RWPE2 (cell line): ENCODE measurements around the gene XIST.

Source experiments
- ATAC-seq: fragments of 200-7000 bp; cut with Tn5 transposase; 3 replicates; pipeline ENCODE4 v1.9.1; 2021; ENCODE audit warnings: low read depth
- DNase-seq: peaks from one replicate; pipeline ENCODE4 v3.0.0-alpha.2; 2020; ENCODE audit warnings: low spot score
- H3K27ac ChIP-seq: fragments of 450-650 bp; 2 replicates; pipeline ENCODE4 v1.5.1; 2017; ENCODE audit warnings: mild to moderate bottlenecking; ENCODE audit not compliant: poor library complexity, severe bottlenecking
- H3K27me3 ChIP-seq: fragments of 250-450 bp; sonication (Bioruptor Pico); 2 replicates; pipeline ENCODE4 v1.5.1; 2021; ENCODE audit warnings: mild to moderate bottlenecking, moderate library complexity; ENCODE audit not compliant: insufficient read depth, poor library complexity, severe bottlenecking
- H3K36me3 ChIP-seq: fragments of 250-450 bp; sonication (Bioruptor Pico); 2 replicates; pipeline ENCODE4 v1.5.1; 2020; ENCODE audit warnings: low read depth, mild to moderate bottlenecking, moderate library complexity
- H3K4me1 ChIP-seq: fragments of 250-450 bp; sonication (Bioruptor Pico); 2 replicates; pipeline ENCODE4 v1.5.1; 2021; ENCODE audit warnings: mild to moderate bottlenecking, moderate library complexity; ENCODE audit not compliant: insufficient read depth, poor library complexity, severe bottlenecking
- H3K4me3 ChIP-seq: fragments of 250-450 bp; sonication (Bioruptor Pico); 2 replicates; pipeline ENCODE4 v1.5.1; 2021; ENCODE audit warnings: mild to moderate bottlenecking, moderate library complexity; ENCODE audit not compliant: severe bottlenecking
- H3K9me3 ChIP-seq: fragments of 250-450 bp; sonication (Bioruptor Pico); 2 replicates; pipeline ENCODE4 v1.5.1; 2021; ENCODE audit warnings: mild to moderate bottlenecking, moderate library complexity; ENCODE audit not compliant: severe bottlenecking
- CTCF ChIP-seq: fragments of 450-650 bp; IDR thresholded peaks from one replicate; pipeline ENCODE4 v1.5.1; 2017; ENCODE audit warnings: mild to moderate bottlenecking, moderate library complexity; ENCODE audit not compliant: poor library complexity, severe bottlenecking

The XIST gene

GRCh38 chrX:73832319-73832718, 20.2 kb downstream of the XIST start:
- H3K27ac ChIP-seq = no peak overlapping the region
- no peak overlapping the region for H3K4me3 ChIP-seq
- H3K4me1 ChIP-seq = no peaks in the 10 kb centered on the region
- ATAC-seq (no peak), DNase-seq (no peak)
- no peaks in the 10 kb centered on the region for H3K9me3 ChIP-seq
- H3K27me3 ChIP-seq = no peaks in the 10 kb centered on the region
- no peak for TF ChIP-seq CTCF
- H3K36me3 ChIP-seq = no peaks in the 10 kb centered on the region

GRCh38 chrX:73831500-73831899, 21.0 kb downstream of the XIST start:
- H3K4me1 ChIP-seq = no peaks in the 10 kb centered on the region
- no peak for ATAC-seq
- H3K27me3 ChIP-seq = no peaks in the 10 kb centered on the region
- H3K9me3 ChIP-seq = no peaks in the 10 kb centered on the region
- no peak overlapping the region for H3K27ac ChIP-seq
- no peak for TF ChIP-seq CTCF
- H3K4me3 ChIP-seq = no peak overlapping the region
- no peaks in the 10 kb centered on the region for H3K36me3 ChIP-seq
- DNase-seq = no peak

GRCh38 chrX:73830489-73831414, 21.8 kb downstream of the XIST start:
- no peaks in the 10 kb centered on the region for H3K36me3 ChIP-seq
- DNase-seq (no peak), ATAC-seq (no peak)
- H3K4me1 ChIP-seq = no peaks in the 10 kb centered on the region
- H3K27ac ChIP-seq = no peak overlapping the region
- no peak overlapping the region for H3K4me3 ChIP-seq
- TF ChIP-seq CTCF = no peak
- H3K27me3 ChIP-seq = no peaks in the 10 kb centered on the region
- no peaks in the 10 kb centered on the region for H3K9me3 ChIP-seq

GRCh38 chrX:73829890-73830466, 22.5 kb downstream of the XIST start:
- DNase-seq (no peak), ATAC-seq (no peak)
- Histone ChIP-seq H3K27me3 (no peaks in the 10 kb centered on the region), H3K4me1 (no peaks in the 10 kb centered on the region), H3K36me3 (no peaks in the 10 kb centered on the region), H3K9me3 (no peaks in the 10 kb centered on the region), H3K4me3 (no peak overlapping the region), H3K27ac (no peak overlapping the region)
- TF ChIP-seq CTCF = no peak
